ENCODE measurements around the gene CFAP161.

CFAP161 gene

GRCh38 chr15:81182031-81182755 lies 48.1 kb downstream of the CFAP161 start:
- in situ Hi-C loops (cut with HindIII; ENCODE audit: low sequenced_read_pairs), result no loop called here

DNA sequence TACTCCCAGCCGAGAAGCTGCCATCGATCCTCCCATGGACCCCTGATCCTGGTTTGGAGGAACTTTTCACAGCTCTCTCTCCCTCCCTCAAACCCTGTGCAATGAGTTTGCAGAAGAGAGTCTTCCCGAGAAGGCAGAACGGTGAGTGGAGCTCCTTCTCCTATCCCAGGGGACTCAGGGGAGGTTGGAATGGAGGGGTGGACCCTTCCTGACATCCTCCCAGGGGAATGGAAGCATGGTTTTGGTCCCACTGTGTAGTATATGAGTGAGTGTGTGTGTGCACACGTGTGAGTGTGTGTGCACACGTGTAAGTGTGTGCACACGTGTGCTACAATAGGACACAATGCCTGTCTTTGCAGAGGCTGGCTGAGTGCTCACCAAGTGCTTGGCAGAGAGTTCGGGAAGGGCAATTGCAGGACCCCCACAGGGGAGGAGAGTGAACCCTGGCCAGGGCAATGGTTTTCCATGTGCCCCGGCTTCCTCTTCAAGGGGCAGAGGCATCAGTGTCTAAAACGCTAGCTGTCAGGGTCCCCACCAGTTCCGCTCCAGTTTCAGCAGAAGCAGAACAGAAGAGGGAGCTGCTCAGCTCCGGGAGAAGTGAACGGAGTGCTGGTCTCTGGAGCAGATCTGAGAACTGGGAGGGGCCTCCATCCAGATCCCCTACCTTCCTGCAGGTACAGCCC lies 48.8 kb downstream of the CFAP161 start:
- in situ Hi-C loops (cut with HindIII; ENCODE audit: low sequenced_read_pairs), result no loop called here

DNA sequence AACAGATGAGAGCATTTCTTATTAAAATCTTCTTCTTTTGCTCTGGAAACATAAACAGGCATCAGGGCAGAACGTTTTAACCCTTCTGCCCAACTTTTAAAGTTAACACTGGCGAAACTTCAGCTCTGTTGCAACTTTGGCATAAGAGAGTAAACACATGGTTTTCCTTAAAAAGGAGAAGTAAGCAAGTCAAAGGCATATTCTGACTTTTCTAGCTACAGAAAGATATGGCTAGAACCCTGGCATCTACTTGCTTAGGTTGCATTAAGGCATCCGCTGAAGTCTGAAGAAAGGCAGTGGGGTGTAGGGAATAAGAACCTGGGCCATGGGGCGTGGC lies 49.3 kb downstream of the CFAP161 start:
- in situ Hi-C loops (cut with HindIII; ENCODE audit: low sequenced_read_pairs), result no loop called here

DNA sequence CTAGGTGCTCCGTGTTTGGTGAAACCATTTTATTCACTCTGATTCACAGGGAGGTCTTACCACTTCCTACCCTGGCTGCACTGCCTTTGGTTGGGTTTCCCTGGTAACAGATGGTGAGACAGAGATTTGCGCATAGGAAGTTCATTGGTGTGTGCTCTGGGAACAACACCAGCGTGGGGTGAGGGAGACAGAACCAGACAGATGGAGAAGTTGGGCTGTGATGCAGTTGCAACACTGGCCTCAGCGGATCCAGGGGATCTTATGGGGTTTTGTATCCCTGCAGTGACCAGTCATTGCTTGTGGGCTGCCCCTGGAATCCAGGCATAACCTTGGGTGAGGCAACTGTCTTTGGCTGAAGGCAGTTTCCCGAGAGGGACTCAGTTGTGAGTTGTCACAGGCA lies 50.1 kb downstream of the CFAP161 start:
- in situ Hi-C loops (cut with HindIII; ENCODE audit: low sequenced_read_pairs), result no loop called here

- in situ Hi-C loops (cut with HindIII; ENCODE audit: low sequenced_read_pairs), result no loop called here
Observed at GRCh38 chr15:81185631-81186295, 51.7 kb downstream of the CFAP161 start.

GRCh38 chr15:81188354-81188753 lies 54.3 kb downstream of the CFAP161 start:
- in situ Hi-C loops (cut with HindIII; ENCODE audit: low sequenced_read_pairs), result no loop called here

- in situ Hi-C loops (cut with HindIII; ENCODE audit: low sequenced_read_pairs), result no loop called here
Observed at GRCh38 chr15:81189583-81190283, 55.7 kb downstream of the CFAP161 start.

- in situ Hi-C loops (cut with HindIII; ENCODE audit: low sequenced_read_pairs), result no loop called here
Observed at GRCh38 chr15:81190922-81191507, 56.9 kb downstream of the CFAP161 start.

GRCh38 chr15:81191701-81192100 lies 57.6 kb downstream of the CFAP161 start:
- in situ Hi-C loops (cut with HindIII; ENCODE audit: low sequenced_read_pairs), result no loop called here

DNA sequence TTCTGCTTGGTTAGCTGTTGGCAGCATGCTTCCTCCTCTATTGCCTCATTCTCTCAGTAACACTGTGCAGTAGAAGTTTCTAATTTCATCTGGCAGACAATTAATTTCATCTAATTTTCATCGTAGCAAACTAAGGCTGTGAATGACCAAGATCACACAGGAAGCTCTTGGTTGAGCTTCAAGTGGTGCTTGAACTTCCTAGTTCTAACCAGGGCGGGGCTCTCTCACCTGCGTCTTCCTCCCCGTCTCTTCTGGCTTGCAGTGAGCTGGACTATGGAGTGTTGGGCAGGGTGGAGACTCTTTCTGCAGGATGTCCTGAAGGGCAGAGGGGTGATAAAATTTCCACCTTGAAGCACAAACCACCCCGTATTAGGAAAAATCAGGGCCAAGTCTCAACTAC lies 60.7 kb downstream of the CFAP161 start:
- in situ Hi-C loops (cut with HindIII; ENCODE audit: low sequenced_read_pairs), result no loop called here

GRCh38 chr15:81195339-81195864 lies 61.3 kb downstream of the CFAP161 start:
- in situ Hi-C loops (cut with HindIII; ENCODE audit: low sequenced_read_pairs), result no loop called here

DNA sequence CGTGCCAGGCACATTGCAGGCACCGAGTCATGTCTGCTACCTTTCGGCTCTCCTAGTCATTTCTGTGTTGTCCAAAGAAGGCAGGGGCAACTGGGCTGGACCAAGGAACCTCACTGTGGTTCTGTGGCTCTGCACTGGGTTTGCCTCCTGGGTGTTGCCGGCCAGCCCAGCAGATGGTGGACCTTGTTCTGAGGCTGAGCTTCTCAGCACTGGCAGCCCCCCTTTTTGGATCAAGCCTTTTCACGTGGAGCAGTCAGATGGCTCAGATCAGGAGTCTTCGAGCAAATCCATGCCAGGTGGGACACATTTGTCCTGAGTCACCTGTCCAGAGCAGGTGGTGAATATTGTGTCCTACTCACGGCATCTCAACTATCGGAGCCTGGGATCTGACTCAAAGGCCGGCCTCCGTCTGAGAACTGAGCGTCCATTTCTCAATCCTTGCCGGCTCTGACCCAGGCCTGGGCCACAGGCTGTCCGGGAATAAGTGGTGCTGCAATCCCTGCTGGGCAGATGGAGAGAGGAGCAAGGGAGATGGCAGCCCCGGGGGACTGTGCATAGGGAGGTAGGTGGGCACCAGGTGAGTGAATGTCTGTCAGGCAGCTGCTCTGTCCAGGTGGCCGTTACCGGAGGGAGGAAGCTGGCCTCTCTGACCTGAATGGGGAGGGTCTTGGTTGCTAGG lies 62.6 kb downstream of the CFAP161 start, which contains the start of gene IL16:
Gene IL16 (plus strand): TSS at position 304 of the 679 bp plus-strand sequence. CDS start 28,521 bp downstream, outside the sequence.
- in situ Hi-C loops (cut with HindIII; ENCODE audit: low sequenced_read_pairs), result no loop called here

DNA sequence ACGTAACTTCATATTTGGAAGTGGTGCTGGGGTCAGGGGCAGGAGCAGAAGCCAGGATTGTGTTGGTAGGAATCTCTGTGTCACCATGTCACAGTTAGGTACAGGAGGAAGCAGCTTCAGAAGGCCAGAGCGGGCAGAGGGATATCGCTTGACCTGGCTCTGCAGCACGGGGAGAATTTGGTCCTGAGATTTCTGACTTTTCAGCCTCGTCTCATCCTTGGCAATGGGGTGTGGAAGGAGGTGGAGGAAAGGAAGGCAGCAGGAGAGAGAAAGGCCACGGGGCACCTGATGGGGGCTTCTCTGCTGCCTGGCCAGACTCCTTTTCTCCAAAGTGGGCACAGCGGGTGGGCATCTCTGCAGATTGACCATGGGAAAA lies 63.2 kb downstream of the CFAP161 start:
- in situ Hi-C loops (cut with HindIII; ENCODE audit: low sequenced_read_pairs), result no loop called here

DNA sequence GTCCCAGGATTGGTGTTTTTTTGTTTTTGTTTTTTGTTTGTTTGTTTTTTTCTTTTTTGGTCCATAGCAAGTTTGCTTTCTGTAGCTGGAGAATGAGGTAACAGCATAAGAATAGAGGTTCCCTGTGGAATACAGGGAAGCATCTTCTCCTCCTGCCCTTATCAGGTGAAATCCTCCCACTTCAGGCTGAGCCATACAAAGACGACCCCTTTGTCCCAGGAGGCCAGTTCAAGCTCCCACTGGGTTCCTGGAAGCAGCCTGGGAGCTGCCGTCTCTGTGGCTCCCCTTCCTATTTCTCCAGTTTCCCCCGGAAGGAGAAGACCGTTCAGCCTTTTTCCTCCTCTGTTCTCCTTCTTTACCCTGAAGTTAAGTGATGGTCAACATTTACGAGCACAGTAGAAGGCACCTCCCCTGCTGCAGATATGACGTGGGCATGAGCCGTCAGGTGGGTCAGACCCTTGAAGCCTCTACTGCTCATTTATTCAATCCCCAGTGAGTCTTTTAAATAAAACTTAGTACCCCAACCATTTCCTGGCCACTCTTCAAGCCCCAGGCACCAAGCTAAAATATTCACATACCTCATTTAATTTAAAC lies 63.7 kb downstream of the CFAP161 start:
- in situ Hi-C loops (cut with HindIII; ENCODE audit: low sequenced_read_pairs), result no loop called here

Data from endothelial cell of hepatic sinusoid (primary cell).